GM19099 (cell line): ENCODE results near the gene CYTH1.

Experiments used
- POLR2A ChIP-seq: IDR thresholded peaks from 3 replicates; pipeline ENCODE4 v1.6.1; 2011; ENCODE audit warnings: low read depth; ENCODE audit not compliant: insufficient read length; ENCODE audit errors: extremely low read depth

The CYTH1 gene

GRCh38 chr17:78818152-78818846 is 36.2 kb upstream of the CYTH1 start:
- no peak for TF ChIP-seq POLR2A

GRCh38 chr17:78817123-78817522 is 35.0 kb upstream of the CYTH1 start:
- no peak for TF ChIP-seq POLR2A

- TF ChIP-seq POLR2A = no peak
Measured at GRCh38 chr17:78815696-78816095, 33.6 kb upstream of the CYTH1 start.

GRCh38 chr17:78812855-78813254 is 30.8 kb upstream of the CYTH1 start:
- no peak for TF ChIP-seq POLR2A

GRCh38 chr17:78808163-78808562 is 26.1 kb upstream of the CYTH1 start:
- no peak for TF ChIP-seq POLR2A

- no peak for TF ChIP-seq POLR2A
Measured at GRCh38 chr17:78806451-78806850, 24.4 kb upstream of the CYTH1 start.

- TF ChIP-seq POLR2A = no peak
Measured at GRCh38 chr17:78805301-78805700, 23.2 kb upstream of the CYTH1 start.

- no peak for TF ChIP-seq POLR2A
Measured at GRCh38 chr17:78804777-78805176, 22.7 kb upstream of the CYTH1 start.

GRCh38 chr17:78803186-78803845 is 21.2 kb upstream of the CYTH1 start:
- TF ChIP-seq POLR2A = no peak

GRCh38 chr17:78802459-78802858 is 20.4 kb upstream of the CYTH1 start:
- TF ChIP-seq POLR2A = no peak

- no peak for TF ChIP-seq POLR2A
Measured at GRCh38 chr17:78802008-78802407, 19.9 kb upstream of the CYTH1 start.

GRCh38 chr17:78800132-78800931 is 18.3 kb upstream of the CYTH1 start:
- TF ChIP-seq POLR2A = no peak

GRCh38 chr17:78798695-78799559 is 16.9 kb upstream of the CYTH1 start:
- TF ChIP-seq POLR2A = no peak

- TF ChIP-seq POLR2A = no peak
Measured at GRCh38 chr17:78797691-78798585, 15.9 kb upstream of the CYTH1 start.
